NB4 (cell line): Measurements from ENCODE around the gene PTGIS.

ENCODE experiments used
- CTCF ChIP-seq: IDR thresholded peaks from one replicate; pipeline ENCODE4 v1.5.1; 2012; ENCODE audit warnings: low read depth, low read length
- POLR2A ChIP-seq: IDR thresholded peaks from 2 replicates; pipeline ENCODE4 v1.6.1; 2011; ENCODE audit warnings: mild to moderate bottlenecking; ENCODE audit not compliant: insufficient read length; ENCODE audit errors: extremely low read depth

GRCh38 chr20:49616154-49617007 lies 48.4 kb upstream of the PTGIS start:
- no peak for TF ChIP-seq POLR2A
- no peak for TF ChIP-seq CTCF
